T-helper 2 cell (primary cell): ENCODE measurements around the gene ICE1.
"Not testable (repeated sequence)": the region's sequence is repeated elsewhere in the genome, so short reads cannot be mapped to it uniquely, and the experiment has no call there.

Source experiments
- DNase-seq, 5 experiments: peaks; one replicate each; pipeline versions ENCODE4 v3.0.0 to v3.0.0-alpha.2; 2012 to 2022

ICE1 gene

DNA sequence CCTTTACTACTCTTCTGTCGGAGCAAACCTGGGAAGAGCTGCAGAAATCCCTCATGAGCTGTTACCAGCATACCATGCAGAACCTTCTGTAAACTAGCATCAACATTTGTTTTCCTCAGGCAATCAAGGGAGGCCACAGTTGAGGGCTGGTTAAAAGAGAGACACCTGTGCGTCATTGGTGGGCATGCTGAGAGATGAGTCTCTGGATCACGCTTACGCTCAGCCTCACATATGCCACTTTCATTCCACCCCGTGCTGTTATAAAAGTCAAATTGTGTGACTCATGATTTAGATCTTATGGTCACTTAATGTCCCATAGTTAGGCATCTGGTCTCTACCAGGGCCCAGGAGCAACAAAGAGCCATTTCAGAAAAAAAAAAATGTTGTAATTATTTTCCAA lies 18.1 kb upstream of the ICE1 start:
- no peak for DNase-seq

DNA sequence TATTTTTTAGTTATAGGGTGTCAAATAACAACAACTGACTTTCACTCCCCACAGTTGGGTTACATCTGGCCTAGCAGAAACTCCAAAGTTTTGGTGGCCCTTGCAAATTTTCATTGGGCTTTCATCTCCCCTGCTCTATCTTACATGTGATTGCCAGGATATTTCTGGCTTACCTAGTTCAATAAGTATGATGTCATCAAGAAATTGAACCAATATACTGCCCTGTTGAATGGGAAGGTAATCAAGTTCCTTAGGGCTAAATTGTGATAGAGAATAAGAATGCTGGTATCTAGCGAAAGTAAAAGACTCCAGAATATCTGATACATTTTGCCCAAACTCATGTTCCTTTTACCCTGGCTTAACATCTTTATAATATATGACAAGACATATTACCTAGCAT lies 17.0 kb upstream of the ICE1 start:
- no peak for DNase-seq

- no peak for DNase-seq
Measured at GRCh38 chr5:5407924-5408323, 14.6 kb upstream of the ICE1 start.

GRCh38 chr5:5409151-5409810 lies 13.2 kb upstream of the ICE1 start:
- peak in 1 of 5 experiments; percentile 59 for DNase-seq

GRCh38 chr5:5413856-5414255 lies 8.6 kb upstream of the ICE1 start:
- not testable (repeated sequence) for DNase-seq

DNA sequence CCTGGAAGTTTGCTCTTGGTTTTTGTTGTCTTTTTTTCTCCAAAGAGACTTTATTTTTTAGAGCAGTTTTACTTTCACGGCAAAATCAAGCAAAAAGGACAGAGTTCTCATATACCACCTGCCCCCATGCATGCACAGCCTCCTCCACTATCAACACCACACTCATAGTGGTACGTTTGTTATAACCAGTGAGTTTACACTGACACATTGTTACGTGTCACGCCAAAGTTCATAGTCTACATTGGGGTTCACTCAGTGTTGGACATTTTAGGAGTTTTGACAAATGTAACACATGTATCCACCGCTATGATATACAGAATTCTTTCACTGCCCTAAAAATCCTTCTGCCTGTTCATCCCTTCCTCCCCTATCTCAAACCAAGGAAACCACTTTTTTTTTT lies 7.5 kb upstream of the ICE1 start:
- DNase-seq = no peak

DNA sequence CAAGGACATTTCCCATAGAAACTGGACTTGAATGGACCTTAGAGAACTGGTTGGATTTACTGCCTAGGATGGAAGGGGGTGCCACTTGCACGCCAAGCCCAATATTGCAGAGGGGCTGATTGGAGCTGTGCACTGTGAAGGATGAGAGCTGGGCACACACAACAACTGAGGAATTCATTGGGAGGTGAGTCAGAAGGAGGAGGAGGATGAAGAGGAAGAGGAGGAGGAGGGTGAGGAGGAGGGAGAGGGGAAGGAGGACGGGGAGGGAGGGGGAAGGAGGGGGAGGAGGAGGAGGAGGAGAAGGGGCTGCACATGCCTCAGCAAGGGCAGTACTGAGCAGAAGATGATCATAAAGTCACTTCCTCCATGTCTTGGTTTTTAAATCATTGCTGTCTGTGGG lies 5.7 kb upstream of the ICE1 start:
- no peak for DNase-seq

- DNase-seq = no peak
Measured at GRCh38 chr5:5418006-5418405, 4.5 kb upstream of the ICE1 start.

DNA sequence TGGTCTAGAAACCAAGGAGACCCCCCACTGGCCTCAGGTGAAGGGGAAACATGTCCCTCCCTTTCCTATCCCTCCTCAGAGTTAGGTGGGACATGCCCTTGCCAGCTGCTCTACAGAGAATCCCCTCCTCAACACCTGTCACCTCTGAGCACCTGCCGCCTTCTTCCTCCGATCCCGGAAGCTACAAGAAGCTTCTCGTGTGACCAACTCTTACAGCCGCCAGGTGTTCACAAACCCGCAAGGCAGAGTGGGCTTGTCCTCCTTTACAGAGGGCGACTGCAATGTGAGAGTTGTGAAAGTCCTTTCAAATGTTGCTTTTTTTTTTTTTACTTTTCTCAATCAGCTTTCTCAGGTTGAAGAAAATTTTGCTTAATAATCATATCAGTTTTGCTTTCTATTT lies 3.7 kb upstream of the ICE1 start:
- no peak for DNase-seq

GRCh38 chr5:5419291-5420210 lies 2.9 kb upstream of the ICE1 start:
- no peak for DNase-seq

- no peak for DNase-seq
Measured at GRCh38 chr5:5420251-5420650, 2.2 kb upstream of the ICE1 start.

- DNase-seq = peak in 2 of 5 experiments; percentile 10 to 68
Measured at GRCh38 chr5:5421149-5421960, 1.1 kb upstream of the ICE1 start.

- DNase-seq = peak in 1 of 5 experiments; percentile 3
Measured at GRCh38 chr5:5422819-5423515, 490 bp downstream of the ICE1 start.

DNA sequence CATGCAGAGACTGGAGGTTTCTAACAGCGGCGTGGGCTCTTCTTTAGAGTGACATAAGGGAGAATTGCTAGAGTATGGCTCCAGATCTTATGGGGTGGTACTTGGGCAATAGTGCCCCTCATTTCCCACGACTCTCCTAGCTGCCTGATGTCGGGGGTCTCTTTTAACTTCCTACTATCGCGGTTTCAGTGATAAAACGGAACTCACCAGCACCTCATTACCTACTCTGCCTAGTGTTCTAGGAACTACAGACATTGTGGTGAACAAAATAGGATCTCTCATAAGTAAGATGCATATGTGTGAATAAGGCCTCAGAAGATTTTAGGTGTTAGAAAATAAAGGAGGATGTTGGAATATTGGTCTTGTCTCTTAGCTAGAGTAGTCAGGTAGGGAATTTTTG lies 1.1 kb downstream of the ICE1 start:
- no peak for DNase-seq

DNA sequence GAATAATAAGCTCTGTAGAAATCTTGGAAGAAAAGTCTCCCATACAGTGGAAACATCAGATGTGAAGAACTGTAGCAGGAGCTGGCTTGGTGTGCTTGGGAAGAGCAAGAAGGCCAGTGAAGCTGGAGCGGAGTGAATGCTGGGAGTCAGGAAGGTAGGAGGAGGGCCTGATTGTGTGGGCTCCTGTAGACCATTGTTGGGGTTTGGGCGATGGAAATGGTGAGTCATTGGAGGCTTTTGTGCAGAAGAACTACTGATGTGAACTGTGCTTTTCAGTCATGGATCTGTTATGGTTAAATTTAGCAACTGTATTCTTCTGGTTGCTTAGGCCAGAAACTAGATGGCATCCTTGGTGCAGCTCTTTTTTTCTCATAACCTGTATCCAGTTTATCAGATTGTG lies 2.3 kb downstream of the ICE1 start:
- peak in 1 of 5 experiments; percentile 26 for DNase-seq

- no peak for DNase-seq
Measured at GRCh38 chr5:5430136-5430535, 7.7 kb downstream of the ICE1 start.

- no peak for DNase-seq
Measured at GRCh38 chr5:5432020-5432707, 9.7 kb downstream of the ICE1 start.

- no peak for DNase-seq
Measured at GRCh38 chr5:5436203-5436760, 13.8 kb downstream of the ICE1 start.

DNA sequence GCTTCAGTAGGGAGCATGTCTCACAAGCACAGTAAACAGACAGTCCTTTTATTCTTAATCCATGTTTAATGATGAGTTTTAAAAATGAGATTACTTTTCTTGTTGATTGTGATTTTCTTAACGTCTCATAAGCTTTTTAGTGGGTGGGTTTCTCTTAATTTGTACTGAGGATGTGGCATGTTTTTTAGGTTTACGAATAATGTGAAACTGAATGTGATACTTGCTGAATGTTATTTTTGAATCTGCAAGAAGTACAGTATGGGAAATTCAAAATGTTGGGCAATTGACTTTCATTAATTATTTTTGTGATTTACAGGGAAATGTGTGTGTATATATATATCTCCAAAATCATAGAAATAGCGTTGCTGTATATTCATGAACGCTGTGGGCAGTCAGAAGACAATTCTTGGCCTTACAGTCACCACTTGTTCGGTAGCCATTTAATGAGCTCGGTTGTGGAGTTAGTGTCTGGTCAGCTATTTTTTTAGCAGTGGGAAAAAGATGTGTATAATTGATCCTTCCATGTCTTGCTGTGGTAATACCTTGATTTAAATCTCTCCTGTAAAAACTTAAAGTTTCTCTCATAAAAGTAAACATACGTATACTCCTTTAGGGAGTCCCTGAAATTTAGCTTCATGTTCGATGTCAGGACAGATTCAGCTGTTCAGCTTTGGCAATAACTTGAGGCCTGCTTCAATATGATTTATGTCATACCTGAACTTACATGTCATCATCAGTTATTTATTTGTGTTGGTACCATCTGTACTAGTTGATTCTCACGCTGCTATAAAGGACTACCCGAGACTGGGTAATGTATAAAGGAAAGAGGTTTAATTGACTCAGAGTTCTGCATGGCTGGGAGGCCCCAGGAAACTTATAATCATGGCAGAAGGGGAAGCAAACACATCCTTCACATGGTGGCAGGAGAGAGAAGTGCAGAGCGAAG lies 15.0 kb downstream of the ICE1 start:
- DNase-seq = peak in 1 of 5 experiments; percentile 18

- DNase-seq = no peak
Measured at GRCh38 chr5:5451863-5452262, 29.4 kb downstream of the ICE1 start.
